Measurements from ENCODE around the gene IL23R.

The IL23R gene

DNA sequence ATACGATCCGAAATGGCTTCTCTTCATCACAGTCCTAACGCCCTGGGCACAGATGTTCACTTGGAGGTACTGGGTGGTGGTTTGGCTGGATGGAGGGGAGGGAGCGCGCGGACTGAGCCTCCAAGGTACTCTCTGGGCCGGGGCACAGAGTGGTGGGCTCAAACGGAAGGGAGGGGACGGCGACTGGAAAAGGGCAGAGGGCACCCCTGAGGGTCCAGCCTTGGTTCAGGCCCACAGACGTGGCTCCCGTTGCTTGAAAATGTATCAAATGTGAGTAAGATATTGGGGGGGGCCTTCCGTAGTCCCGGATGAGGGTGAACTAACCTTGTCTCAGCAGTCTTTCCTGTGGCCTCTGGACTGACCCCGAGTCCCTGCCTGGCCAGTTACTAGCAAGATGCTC lies 141.9 kb downstream of the IL23R start:
- no peak for DNase-seq

All from CD4-positive, alpha-beta T cell treated with Interferon alpha-2 for 1 hour (primary cell).